NCI-H2171 (cell line): Measurements from ENCODE around the gene TBC1D21.

Experiments used
- DNase-seq: peaks from one replicate; lab custom pipeline; 2025; lab: John Stamatoyannopoulos, UW

TBC1D21 gene, protein sequence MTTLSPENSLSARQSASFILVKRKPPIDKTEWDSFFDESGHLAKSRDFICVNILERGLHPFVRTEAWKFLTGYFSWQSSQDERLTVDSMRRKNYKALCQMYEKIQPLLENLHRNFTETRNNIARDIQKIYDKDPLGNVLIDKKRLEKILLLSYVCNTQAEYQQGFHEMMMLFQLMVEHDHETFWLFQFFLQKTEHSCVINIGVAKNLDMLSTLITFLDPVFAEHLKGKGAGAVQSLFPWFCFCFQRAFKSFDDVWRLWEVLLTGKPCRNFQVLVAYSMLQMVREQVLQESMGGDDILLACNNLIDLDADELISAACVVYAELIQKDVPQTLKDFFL

DNA sequence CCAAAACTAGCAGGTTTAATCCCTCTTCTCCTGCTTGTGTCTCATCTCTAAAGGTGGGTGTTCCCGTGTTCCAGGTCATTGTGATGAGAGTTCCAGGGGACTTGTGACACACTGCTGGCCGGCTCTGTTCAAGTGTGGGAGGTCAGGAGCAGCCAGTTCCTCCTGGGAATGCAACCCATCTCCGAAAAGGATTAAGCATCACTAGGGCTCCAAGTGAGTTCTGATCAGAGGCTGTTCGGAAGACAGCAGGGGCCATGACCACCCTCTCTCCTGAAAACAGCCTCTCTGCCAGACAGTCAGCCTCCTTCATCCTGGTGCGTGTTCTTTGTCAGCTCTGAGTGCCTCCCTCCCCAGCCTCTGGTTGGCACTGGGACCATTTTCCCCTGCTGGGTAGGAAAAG is at the start of gene TBC1D21:
Gene TBC1D21, plus strand, starts transcription at position 109 of the 400 bp plus-strand sequence. Its CDS starts 146 bp downstream, at position 255.
- DNase-seq = no peak

DNA sequence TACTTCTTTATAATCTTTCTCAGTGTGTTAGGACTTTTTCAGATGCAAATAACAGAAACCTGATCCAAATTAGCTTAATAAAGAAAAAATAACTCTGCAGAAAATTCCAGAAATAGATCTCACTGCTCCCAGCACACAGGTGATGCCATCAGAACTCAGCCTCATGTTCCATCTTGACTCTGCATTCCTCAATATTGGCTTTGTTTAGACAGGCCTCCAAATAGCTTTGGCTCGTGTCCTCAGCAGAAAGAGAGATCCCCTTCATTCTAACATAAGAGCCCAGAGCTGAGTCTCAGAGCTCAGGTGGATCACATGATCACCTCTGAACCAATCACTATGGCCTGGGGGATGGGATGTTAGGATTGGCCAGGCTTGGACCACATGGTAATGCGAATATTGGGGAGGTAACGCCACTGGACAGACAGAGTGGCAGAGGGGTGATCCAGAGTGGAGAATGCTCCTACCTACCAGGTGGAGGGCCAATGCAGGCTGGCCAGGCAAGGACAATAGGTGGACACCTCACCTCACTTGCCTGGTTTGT is 46.6 kb upstream of the TBC1D21 start:
- DNase-seq = no peak

DNA sequence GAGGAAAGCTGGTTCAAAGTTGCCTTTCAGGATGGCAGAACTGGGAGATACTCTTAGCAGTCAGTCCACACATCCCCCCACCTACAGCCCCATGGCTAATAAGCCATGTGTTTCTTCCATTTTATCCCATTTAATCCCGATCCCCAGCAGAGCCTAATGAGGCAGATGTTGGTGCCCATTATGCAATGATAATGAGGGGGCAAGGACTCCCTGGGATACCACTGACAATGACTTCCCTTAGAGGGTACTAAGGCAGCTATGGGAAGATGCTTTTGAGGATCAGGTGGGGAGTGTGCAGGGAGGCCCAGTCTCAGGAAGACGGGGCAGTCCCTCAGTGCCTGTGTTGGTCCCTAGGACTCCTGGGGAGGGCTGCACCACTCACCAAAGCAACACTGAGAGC is 43.8 kb upstream of the TBC1D21 start:
- DNase-seq = no peak

DNA sequence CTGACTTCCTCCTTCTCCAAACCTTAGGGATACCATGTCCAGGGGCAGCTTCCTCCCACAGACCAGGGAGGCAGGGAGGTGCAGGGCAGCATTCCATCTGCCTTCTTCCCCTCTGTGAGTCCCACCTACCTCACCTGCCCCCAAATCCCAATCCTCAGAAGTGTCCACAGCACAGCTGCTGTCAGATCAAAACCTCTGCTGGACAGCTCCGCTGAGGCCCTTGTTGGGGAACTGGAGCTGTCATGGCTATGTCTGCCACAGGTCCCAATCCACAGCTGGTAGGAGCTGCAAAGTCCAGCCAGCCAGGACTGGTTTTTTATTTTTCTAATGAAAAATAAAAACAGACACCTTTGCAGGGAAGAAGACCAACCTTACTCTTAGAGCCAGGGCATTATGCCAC is 40.7 kb upstream of the TBC1D21 start:
- DNase-seq = no peak

DNA sequence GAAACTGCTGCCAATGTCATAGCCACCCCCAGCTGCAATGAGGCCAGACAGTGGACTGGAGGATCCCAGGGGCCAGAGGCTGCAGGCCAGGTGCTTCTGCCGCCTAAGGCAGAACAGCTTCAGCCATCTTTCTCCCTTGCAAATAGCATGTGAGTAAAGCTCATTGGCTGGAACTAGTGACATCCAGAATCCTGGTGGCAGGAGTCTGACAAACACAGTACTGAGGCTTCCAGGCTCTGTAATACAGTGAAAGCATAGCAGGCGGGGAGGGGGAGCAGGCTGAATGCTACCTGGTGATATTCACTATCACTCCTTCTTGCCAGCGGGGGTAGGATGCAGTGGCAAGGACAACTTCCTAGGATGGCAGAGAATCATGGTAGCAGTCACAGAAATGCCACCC is 36.5 kb upstream of the TBC1D21 start:
- DNase-seq = no peak

- no peak for DNase-seq
Measured at GRCh38 chr15:73838831-73839426, 34.4 kb upstream of the TBC1D21 start.

GRCh38 chr15:73839699-73840377 is 33.5 kb upstream of the TBC1D21 start:
- no peak for DNase-seq

DNA sequence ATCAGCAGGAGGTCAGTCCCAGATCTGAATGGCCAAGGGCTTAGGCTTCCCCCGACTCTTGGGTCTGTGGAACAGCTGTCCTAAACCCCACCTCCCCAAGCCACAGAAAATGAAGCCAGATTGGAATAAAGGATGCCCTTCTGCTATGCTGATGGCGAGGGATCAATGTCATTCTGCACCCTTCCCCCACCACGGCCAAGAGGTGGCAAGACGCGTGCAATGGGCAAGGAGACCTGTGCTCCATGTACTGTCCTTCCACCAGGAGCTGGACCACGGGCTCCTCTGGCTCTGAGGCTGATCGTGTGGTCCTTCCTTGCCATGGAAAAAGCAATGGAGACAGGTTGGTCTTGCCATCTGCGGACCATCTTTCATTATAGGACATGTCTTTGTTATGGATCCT is 32.6 kb upstream of the TBC1D21 start:
- DNase-seq = no peak

- DNase-seq = no peak
Measured at GRCh38 chr15:73841756-73842725, 31.3 kb upstream of the TBC1D21 start.

GRCh38 chr15:73843787-73844186 is 29.6 kb upstream of the TBC1D21 start:
- DNase-seq = no peak

DNA sequence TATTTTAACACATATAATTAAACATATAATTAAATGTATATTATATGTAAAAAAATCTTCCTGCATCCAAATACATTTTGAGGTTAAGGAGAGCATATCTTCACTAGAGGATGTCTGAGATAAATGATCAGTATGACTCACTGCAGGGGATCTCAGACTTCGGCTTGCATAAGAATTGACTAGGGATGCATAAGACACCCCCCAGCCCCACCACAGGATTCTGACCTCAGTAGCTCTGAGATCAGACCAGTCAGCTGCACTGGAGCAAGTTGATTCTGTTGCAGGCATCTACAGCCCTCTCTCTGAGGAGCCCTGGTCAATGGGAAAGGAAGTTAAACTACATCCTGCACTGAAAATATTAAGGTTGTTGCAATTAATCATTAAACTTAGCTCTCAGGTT is 29.0 kb upstream of the TBC1D21 start:
- DNase-seq = no peak

DNA sequence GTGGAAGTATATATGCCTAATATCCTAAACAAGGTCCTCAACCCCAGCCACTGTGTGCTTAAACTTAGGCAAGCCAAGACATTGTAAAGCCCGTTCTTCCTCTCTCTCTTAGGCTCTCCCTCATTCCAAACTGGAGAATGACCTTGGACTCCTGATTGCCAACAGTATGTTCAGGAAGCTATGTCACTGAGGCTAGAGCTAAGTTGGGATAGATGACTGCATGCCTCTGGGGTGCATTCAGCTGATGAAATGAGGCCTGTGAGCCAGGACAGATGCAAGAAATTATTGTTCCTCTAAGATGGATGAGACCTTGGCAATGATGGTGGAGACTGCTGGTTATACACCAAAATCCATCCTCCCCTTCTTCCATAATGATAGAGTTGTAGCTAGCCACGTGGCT is 27.9 kb upstream of the TBC1D21 start:
- no peak for DNase-seq

- no peak for DNase-seq
Measured at GRCh38 chr15:73845907-73846306, 27.5 kb upstream of the TBC1D21 start.

DNA sequence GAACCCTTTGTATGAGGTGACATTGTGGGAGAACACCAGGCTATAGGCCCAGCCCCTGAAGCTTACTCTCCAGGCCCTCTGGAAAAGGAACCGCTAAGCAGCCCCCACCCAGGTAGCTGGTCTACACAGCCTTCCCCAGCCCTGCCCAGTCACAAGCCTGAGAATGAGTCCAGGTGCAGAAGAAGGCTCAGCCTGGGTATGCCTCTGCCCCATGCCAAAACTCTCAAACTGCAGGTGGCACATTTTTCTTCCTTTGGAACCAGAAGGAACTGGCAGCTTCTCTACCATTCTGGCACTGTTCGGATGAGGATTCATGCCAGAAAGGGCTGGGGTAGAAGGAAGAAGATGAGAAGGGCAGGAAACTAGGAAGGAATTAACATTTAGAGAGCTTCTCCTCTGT is 23.7 kb upstream of the TBC1D21 start:
- no peak for DNase-seq

DNA sequence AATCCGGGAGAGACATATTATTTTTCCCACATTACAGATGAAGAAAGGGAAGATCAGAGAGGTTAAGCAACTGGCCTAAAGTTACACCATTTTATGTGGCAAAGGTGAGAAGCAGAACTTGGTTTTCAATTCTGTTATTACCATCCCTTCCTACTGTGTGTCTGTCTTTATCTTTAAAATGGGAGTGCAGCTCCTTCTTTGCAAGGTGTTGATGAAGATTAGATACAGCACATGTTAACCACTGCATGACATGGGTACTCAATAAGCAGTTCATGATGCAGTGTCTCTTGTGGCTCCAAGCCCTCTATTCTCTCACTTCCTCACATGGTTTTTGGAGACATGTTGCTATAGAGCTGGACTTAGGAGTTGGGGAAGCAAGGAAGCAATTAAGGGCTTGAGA is 23.1 kb upstream of the TBC1D21 start:
- DNase-seq = no peak

DNA sequence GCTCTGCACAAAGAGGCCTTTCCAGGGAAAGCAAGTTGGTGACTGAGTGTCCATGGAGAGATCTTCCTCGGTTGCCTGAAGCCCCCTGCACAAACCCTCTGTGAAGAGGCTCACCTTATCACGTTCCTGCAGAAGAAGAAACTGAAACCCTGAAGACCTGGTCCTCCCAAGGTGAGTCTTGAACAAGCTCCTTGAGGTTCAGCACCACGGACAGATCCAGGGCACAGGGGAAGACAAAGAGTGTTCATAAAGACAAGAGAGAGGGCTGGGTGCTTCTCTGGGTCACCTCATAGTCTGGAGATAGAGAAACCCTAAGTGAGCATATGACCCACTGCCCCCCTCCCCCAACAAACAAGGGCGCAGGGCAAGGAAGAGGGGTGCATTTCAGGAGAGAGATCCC is 21.7 kb upstream of the TBC1D21 start:
- no peak for DNase-seq

DNA sequence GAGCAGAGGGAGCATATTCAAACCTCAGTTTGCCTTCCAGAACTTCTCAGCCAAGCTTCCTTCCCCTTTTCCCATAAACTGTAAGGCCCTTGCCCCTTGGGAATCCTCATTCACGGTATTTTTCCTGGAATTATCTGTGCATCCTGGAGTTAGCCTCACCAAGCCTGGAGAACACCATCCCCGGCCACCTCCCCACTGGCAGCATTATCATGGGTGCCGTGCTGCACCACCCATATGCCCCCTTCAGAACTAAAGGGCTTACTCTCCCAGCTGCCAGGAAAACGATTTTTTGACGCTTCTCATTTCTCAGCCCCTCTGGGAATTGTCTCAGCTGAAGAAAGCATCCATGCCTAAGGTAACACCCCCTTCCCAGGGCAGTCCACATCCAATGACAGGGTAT is 20.9 kb upstream of the TBC1D21 start:
- DNase-seq = no peak

GRCh38 chr15:73854265-73854664 is 19.1 kb upstream of the TBC1D21 start:
- DNase-seq = no peak

DNA sequence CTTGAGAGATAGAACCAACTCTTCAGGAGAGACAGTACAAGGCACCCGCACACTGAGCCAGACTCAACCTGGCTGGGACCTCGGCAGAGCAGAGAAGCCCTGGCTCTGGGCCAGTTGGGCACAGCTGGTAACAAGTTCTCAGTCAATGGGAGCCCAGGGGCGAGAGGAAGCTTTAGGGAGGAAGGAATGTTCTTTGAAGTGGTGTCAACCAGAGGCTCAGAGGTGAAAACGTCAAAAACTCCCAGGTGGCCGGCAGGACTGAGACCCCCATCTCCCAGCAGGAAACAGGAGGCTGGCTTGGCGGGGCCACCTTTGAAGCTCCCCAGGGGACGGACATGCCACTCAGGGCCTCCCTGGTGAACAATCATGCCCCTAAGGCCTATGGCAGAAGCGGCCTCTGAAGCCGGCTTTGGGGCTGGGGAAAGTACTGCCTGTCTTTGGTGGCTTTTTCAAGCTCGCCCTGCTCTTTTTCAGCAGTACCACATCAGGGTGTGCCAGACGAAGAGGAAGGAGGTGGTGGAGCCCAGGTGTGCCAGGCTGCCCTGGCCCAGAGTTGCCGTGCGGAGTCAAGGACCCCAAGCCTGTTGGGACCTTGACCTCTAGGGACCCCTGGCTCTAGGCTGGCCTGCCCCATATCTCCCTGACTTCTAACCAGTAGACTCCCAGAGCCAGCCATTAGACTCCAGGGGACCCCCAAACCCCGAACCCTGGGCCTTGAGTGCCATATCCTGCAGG is 16.7 kb upstream of the TBC1D21 start:
- peak; percentile 74 for DNase-seq

DNA sequence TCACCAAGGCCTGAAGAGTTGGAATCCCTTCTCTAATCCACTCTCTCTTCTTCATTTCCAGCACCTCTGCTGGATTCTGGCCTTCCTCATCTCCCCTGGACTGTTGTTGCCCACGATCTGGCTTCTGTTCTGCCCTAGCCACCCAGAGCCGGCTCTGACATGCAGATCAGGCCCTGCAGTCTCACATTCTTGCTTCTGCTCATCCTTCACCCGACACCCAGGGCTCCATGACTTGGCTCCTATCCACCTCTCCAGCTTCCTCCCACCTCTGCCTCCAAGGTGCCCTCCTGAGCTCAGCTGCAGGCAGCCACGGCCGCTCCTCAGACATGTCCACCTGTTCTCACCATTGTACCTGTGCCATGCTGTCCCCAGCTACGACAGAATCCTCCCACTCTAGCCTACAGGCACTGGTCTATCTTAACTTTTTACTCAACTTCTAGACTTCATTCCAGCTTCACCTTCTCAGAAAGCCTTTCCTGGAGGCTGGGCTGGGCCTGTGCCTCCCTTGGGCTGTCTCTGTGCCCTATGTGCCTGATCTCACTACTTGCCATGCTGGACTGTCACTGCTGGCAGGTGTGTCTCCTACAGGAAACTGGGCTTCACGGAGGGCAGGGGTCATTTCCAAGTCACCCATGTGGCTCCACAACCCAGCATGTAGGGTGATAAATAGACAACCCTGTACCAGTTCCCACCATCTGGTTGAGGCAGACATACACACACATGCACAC is 16.0 kb upstream of the TBC1D21 start:
- DNase-seq = no peak
